Occipital lobe (tissue), 2 donors: ENCODE results near the gene ZNF837. TPM values are rescaled to one million over a fixed set of nuclear protein-coding genes. Genes with fewer than 3 reads are reported as not detected.
A peak's percentile ranks its signal among the peaks of the same experiment; 100 is the strongest.
"Not testable (repeated sequence)": the region's sequence is repeated elsewhere in the genome, so short reads cannot be mapped to it uniquely, and the experiment has no call there.

Experiments used
- DNase-seq: peaks from one replicate; lab custom pipeline; 2025; lab: John Stamatoyannopoulos, UW
- total RNA-seq: library from RNA; depleted of rRNA; stranded (reverse); fragments of >200 nt; gene quantifications from one replicate; pipeline ENCODE4 v1.2.3, GENCODE V29; 2014

Gene ZNF837
- total RNA-seq, 1 donor from 2014 or later, result 0.94 TPM

DNA sequence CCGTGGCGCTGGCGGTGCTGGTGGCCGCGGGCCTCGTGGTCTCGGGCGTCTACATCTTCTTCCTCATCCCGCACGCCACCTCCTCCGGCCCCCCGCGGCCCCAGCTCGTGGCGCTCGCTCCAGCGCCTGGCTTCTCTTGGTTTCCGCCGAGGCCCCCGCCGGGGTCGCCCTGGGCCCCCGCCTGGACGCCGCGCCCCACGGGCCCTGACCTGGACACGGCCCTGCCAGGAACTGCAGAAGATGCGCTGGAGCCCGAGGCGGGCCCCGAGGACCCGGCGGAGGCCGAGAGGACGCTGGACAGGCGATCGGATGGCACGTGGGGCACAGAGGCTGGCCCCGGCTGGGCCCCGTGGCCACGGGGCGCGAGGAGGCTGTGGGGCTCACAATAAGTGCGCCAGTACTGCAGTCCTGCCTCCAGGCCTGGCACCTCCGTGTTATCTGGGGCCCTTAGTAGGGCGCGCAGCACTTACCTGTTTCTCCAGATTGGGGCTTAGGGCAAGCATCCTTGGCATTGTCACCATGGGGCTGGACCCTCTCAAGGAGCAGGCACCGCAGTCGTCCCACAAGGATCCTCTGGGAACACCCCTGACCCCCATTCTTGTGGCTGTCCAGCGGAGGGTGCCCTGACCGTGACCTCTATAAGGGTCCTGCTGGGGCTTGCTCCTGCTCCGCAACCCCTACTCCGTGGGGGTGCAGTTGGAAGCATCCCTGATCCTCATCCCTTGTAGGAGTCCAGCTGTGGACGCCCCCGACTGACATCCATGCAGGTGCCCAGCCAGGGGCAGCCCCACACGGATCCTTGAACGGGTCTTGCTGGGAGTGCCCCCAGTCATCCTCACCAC lies 16.1 kb upstream of the ZNF837 start:
- no peak for DNase-seq

DNA sequence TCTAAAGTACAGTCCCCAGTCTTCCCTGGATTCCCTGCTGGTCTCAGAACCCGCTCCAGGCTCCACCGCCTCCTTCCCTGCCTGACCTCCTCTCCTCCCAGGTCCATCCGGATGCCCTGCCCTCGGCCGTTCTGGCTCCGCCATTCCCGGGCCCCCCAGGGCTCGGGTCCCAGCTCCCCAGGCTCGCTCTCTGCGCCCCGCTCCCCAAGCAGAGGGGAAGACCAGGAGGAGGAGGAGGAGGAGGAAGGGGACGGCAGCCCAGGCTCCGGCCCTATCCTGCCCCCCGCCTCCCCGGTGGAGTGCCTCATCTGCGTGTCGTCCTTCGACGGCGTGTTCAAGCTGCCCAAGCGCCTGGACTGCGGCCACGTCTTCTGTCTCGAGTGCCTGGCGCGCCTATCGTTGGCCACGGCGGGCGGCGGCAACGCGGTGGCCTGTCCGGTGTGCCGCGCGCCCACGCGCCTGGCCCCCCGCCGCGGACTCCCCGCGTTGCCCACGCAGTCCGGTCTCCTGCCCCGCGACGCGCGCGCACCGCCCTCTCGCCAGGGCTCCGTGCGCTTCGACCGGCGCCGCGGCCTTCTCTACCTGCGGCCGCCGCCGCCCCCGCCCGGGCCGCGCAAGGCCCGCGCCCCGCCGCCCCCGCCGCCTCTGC lies 15.3 kb upstream of the ZNF837 start:
- DNase-seq, result no peak

DNA sequence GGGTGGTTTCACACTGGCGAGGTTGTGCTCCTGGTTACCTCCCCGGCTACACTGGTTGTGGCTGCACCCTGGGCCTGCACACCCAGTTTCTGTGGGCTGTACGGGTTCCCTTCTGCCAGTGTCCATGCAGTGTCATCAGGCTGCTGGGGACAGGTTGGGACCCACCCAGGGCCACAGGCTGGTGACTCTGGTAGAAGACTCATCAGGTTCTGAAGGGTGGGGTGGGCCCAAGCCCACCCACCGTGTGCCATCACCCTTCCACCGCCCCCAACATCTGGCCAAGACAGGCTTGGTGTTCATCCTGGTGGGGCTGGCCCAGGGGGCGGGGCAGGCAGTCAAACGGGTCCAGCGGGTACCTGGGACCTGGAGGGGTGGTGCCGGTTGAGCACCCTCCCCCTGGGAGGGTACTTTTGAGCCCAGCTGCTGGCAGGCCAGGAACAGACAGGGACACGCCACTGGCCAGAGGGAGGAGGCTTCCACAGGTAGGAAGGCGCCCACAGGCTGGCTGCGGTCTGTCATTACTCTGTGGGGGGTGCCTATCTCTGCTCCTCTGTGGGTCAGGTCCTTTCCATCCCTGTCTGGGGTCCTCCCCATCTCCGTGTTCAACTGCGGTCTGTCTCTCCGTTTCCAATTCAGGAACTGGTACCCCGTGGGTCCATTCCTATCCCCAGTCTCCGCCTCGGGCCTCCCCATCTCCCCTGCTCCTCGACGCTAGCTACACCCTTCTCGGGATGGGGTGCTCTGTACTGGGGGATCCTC lies 14.6 kb upstream of the ZNF837 start, which contains the start of gene RNF225:
Gene RNF225, plus strand, starts transcription at position 437 of the 759 bp plus-strand sequence. CDS start 434 bp downstream, outside the sequence.
- no peak for DNase-seq

DNA sequence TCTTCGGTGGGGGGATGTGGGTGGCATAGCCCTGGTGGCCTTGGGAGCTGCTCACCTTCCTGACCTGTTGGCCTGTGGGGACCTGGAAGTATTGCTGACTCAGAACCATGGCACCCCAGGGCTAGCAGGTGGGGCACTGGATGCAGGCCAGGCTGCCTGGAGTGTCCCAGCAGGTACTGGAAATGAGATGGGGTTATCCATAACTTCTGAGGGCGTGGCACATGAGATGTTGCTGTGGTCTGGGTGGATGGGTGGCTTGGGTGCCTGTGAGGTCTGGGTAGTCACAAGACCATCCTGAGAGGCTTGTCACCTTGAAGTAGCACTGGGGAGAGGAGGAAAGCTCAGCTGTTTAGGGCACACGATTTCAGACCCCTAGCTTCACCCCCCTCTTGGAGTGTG lies 14.0 kb upstream of the ZNF837 start:
- no peak for DNase-seq

DNA sequence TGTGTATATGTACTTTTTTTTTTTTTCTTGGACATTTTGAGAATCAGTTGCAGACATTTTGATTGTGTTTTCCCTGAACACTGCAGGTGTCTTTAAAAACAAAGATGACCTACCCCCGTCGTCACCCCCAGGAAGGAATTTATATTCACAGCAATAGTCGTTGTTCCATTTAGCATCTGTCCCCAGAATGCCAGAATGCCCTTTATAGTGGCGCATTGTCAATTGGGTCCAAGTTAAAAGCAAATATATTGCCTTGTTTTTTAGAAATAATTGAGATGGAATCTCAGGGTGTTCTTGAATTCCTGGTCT lies 12.8 kb upstream of the ZNF837 start:
- no peak for DNase-seq

DNA sequence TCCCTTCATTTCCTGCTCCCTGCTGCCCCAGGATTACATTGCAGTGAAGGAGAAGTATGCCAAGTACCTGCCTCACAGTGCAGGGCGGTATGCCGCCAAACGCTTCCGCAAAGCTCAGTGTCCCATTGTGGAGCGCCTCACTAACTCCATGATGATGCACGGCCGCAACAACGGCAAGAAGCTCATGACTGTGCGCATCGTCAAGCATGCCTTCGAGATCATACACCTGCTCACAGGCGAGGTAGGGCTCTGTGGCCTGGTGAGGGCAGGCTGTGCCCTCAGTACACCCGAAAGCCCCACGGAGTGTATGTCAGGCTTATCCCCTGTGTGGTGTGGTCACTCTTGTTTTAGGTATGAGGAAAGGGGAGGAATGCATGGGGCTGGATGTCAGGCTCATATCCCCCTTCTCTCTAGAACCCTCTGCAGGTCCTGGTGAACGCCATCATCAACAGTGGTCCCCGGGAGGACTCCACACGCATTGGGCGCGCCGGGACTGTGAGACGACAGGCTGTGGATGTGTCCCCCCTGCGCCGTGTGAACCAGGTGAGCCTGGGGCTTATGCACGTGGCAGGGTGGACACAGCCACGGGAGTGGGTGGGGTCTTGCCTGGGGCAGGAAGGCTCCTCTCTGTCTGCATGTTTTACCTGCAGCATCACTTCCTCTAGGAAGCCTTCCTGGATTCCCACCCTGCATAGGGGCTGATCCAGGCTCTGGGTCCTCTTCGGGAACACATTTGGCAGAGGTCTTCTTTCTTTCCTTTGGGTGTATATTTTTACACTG lies 12.3 kb upstream of the ZNF837 start:
- no peak for DNase-seq

DNA sequence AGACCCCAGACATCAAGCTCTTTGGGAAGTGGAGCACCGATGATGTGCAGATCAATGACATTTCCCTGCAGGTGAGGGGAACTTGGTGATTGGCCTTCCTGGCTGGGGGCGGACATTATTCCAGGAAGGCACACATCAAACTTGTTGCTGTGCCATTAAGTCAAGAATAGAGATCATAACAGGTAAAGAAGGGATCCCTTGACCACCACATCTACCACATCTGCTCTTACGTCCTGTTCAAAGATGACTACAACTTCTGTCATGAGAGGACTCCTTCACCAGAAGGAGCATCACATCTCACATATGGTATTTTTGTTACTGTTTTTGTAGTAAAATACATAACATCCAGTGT lies 7.3 kb upstream of the ZNF837 start:
- DNase-seq, result no peak

DNA sequence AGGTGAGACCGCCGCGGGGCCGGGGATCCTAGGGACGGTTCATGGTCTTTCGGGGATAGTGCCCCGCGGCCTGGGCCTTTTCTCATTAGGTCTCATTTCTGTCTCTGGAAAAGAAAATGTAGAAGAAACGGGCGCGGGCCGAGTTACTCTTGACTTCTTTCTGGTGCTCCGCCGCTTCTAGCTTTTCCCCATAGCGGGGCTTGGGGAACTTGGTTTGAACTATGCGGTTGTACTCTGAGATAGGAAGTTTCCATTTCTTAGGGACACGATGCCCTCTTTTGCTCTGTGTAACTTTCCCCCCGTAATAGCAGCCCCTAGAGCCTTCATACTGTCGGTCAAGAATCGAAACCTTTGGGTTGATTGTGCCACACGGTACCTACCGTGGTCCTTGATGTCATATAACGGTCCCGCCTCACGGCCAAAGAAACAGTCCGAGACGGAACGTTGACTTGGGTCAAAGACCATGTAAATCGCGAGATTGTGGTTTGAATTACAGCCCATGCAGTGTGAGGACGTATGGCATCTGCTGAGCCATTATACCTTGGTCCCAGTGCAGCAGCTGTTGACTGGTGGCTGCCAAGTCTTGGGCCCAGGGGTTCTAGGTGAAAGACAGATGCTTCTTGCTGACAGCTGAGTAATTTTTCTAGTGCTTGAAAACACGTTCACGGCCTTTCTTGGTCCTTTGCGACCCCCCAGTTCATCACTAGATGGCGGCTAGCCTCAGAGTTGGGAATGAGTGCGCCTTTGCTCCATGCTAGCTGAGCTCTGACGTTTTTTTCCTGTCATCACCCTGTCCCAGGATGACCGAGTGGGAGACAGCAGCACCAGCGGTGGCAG lies 6.7 kb upstream of the ZNF837 start:
- DNase-seq, result no peak

DNA sequence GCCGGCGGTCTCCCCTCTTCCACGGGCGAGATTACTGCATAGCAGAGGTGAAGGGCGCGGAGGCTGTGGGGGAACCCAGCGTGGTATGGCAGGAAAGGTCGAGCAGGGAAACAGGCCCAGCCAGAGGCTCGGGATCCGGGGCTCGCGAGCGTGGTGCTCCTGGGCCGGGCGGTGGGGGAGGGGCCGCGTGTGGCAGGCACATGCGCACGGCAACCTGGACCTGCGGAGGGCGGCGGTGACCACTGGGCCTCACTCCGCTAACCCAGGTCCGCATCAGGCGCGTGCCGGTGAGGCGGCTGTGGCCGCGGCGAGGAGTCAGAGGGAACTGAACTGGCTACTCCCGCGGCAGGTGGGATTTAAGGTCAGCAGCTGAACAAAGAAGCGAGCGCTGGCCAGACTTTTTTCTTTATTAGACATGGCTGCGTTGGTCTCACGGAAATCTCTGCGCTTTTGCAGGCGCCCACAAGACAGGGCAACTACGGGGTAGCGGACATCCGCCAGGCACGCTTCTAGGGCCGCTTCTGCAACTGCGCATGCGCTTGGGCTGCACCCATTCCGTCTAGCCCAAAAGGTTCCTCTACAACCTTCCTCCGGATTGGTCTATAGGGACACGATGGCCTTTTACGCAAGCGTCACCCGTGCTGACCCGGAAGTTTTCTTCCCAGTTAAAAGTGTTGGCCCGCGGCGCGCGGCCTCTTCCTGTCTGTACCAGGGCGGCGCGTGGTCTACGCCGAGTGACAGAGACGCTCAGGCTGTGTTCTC lies 5.9 kb upstream of the ZNF837 start, which contains the start of gene RPS5:
Gene RPS5, plus strand, starts transcription at position 694 of the 762 bp plus-strand sequence. CDS start 869 bp downstream, outside the sequence.
- peak; percentile 95 for DNase-seq

DNA sequence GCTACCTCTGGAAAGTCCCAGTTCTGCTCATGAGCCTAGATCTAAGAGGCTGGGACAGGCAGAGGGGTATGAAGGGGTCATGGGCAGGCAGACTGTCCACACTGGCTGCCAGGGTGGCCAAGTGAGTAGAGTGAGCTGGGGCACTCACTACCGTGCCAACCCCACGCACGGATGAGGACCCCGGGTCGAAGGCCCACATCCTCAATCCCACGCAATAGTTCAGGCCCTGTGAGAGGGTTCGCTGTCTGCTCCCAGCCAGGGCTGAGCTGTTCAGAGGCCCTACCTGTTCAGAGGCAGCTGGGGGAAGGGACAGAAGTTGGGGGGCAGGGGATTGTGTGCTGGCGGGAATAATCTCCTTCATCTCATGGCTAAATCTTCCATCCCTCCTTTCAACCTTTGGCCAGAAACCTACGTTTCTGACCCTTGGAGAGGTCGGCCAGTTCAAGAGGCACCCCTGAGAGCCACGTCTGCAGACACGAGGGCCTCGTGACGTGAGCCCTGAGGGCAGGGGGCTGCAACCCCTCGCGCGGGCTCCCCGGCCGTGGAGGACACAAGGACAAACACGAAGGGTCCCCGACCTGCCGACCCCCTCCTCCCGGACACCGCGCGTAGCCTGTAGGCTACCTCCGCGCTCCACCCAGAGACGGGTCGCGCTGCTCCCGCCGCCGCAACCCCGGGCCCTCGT lies 5.2 kb upstream of the ZNF837 start:
- no peak for DNase-seq

DNA sequence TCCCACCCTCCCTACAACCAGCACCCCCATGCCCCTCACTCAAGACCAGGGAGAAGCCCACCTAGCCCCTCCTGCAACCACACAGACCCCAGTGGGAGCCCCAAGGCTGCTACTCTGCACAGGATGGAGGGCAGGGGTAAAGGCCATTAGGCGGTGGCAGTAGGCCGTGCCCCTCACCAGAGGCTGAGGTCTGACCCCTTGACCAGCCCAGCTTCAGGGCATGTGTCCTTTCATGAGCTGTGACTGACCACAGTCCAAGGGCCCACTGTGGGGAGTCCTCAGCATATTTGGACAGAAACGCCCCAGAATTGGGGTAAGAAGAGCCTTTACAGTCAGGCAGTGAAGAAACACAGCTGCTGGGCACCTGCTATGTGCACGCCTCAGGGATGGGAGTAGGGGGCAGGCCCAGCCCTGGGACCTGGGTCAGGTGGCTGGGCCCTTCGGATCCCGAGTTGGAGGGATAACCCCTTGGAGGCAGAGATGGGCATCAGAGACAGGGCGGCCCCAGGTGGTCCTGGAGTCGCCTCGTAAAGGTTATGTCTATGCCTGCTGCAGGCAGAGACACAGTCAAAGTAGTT lies 4.6 kb upstream of the ZNF837 start:
- DNase-seq, result no peak

DNA sequence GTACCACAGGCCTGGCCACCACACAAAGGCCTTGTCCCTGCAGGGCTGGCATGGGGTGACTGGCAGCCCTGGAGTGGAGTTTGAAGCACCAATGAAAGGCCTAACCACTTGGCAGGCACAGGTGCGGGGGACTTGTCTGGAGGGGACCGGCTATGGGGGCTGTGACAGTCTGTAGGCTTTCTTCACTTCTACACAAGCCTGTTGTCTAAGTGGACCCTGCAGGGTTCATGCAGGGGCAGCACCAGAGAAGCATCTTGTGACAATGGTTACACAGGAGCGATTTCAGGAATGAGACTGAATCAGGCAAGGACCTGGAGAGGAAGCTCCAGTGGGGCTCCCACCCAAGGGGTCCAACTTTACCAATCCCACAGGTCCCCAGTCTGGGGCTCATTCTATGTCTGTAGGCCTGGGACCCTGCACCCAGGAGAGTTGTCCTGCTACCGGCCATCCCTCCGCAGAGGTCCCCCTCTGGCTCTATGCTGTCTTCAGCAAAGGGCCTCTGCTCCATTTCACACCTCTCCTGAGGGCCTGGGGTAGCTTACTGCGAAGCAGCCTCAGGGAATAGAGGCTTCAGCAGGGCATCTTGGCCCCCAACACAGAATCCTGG lies 2.3 kb upstream of the ZNF837 start:
- no peak for DNase-seq

DNA sequence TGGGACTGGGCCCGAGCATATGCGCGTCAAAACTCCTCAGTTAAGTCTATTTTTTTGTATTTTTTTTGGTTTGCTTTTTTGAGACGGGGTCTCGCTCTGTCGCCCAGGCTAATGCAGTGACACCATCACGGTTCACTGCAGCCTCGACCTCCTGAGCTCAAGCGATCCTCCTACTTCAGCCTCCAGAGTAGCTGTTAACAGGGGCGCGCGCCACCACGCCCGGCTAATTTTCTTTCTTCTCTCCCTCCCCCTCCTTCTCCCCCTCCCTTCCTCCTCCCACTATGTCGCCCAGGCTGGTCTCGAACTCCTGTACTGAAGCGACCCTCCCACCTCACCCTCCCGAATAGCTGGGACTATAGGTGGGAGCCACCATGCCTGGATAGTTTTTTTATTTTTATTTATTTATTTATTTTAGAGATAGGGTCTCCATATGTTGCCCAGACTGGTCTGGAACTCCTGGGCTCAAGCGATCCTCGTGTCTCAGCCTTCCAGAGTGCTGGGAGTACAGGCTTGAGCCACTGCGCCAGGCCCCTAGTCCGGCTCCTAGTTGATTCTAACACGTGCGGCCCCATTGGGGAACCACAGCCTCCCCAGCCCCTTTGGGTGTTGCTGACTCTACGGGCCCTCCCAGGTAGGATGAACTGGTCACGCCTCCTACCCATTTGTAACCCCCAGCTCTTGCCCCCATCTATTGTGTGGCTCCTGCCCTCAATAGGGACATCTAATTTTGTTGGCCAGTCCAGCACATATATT lies 806 bp upstream of the ZNF837 start:
- DNase-seq, result no peak

DNA sequence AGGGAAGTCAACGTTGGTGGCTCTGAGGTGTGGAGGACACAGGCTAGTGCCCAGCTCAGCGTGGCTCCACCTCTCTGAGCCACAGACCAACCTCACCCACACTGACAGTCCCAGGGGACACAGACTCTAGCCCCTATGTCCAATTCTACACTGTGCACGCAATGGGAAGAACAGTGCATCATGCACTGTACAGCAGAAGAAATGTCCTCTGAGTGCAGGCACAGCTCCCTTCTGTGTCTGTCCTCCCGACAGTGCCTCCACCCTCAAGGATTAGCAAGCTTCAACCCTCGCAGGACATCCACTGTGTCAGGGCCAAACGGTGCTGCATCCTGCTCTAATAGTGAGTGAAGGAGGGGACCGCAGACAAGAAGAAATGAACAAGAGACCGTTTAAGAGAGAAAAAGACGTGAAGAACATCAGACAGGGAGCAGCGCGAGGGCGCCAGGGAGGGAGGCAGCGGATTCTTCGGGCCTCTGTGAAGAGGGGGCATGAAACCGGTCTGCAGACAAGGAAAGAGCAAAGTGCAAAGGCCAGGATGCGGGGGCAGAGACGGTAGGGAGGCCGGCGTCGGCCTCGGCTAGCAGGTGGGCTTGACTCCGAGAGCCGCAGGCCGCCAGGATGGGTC lies 681 bp downstream of the ZNF837 start:
- DNase-seq, result no peak

DNA sequence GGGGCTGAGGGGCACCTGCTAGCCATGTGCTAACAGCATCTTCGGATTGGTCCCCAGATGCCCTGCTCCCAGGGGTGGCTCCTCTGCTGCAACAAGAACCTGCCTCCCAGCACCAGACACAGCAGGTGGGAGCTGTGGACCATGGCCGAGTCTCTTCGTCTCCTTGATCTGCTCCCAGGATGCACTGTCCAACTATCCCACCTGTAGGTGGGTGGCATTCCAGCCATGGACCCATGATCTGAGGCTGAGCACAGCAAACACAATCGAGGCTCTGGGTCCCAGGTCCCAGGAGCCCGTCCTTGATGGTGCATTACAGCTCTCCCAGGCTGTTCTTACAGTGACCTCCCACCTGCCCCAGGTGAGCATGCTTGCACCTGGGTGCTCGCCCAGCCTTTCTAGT lies 1.6 kb downstream of the ZNF837 start:
- no peak for DNase-seq

DNA sequence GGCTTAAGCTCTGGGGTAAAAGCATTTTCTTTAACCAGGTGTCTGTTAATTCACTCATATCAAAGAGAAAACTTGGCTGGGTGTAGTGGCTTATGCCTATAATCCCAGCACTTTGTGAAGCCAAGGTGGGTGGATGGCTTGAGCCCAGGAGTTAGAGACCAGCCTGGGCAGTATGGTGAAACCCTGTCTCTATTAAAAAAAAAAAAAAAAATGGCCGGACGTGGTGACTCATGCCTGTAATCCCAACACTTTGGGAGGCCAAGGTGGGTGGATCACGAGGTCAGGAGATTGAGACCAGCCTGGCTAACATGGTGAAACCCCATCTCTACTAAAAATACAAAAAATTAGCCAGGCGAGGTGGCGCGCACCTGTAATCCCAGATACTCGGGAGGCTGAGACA lies 4.1 kb downstream of the ZNF837 start:
- not testable (repeated sequence) for DNase-seq

DNA sequence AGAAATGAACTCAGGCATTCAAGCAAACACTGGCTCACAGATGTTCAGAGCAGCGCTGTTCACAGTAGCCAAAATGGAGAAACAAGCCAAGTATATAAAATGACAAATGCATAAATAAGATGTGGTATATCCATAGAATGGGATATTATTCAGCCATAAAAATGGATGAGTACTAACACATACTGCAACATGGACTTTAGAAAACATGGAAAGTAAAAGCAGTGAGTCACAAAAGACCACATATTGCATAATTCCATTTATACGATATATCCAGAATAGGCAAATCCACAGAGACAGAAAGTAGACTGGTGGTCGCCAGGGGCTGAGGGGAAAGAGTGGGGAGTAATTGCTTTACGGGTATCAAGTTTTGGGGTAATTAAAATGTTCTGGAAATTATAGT lies 6.6 kb downstream of the ZNF837 start:
- no peak for DNase-seq
